K562 (cell line): ENCODE measurements around the gene NEFH. TPM values are rescaled to one million over a fixed set of nuclear protein-coding genes. Genes with fewer than 3 reads are reported as not detected.

Experiments
- ADNP ChIP-seq: fragments of 200-800 bp; sonication (Bioruptor generic); IDR thresholded peaks from 2 replicates; pipeline ENCODE4 v1.6.1; 2016; ENCODE audit warnings: missing genetic modification characterization, missing compliant biosample characterization
- ARID2 ChIP-seq: fragments of 450-650 bp; IDR thresholded peaks from 2 replicates; pipeline ENCODE4 v1.6.1; 2017; ENCODE audit warnings: antibody characterized with exemption, mild to moderate bottlenecking
- ATF1 ChIP-seq, 2 experiments: fragments of 450-650 bp in 1 of 2; IDR thresholded peaks; 2 replicates each; pipeline ENCODE4 v1.6.1; 2016; ENCODE audit warnings: missing compliant biosample characterization in 1 of 2, missing genetic modification characterization in 1 of 2
- CBX5 ChIP-seq: IDR thresholded peaks from 2 replicates; pipeline ENCODE4 v1.6.1; 2014; ENCODE audit warnings: low read depth, borderline replicate concordance
- CTCF ChIP-seq, 3 experiments: IDR thresholded peaks in 2 of 3; conservative IDR thresholded peaks in 1 of 3; 2 replicates each; pipeline ENCODE4 v1.5.1; 2011 to 2012; ENCODE audit warnings: low read length in 3 of 3, mild to moderate bottlenecking in 3 of 3, control low read depth in 2 of 3, improper control_type of control experiment in 1 of 3, inconsistent platforms in 1 of 3, low read depth in 1 of 3, mixed read lengths in 1 of 3, moderate library complexity in 1 of 3; ENCODE audit not compliant: insufficient read depth in 2 of 3
- EGR1 ChIP-seq: fragments of 450-650 bp; conservative IDR thresholded peaks from 2 replicates; pipeline ENCODE4 v1.6.1; 2017; ENCODE audit warnings: mild to moderate bottlenecking
- FOXA1 ChIP-seq: fragments of 450-650 bp; IDR thresholded peaks from 2 replicates; pipeline ENCODE4 v1.6.1; 2016; ENCODE audit warnings: mild to moderate bottlenecking, borderline replicate concordance
- GTF2B ChIP-seq: IDR thresholded peaks from 2 replicates; pipeline ENCODE4 v1.6.1; 2011; ENCODE audit not compliant: insufficient read length; ENCODE audit errors: extremely low read depth
- HLTF ChIP-seq: fragments of 450-650 bp; IDR thresholded peaks from 2 replicates; pipeline ENCODE4 v1.6.1; 2016
- MBD2 ChIP-seq: sonication (generic); IDR thresholded peaks from 2 replicates; pipeline ENCODE4 v1.6.1; 2016; ENCODE audit warnings: low read depth, borderline replicate concordance
- NRF1 ChIP-seq, 2 experiments: fragments of 450-650 bp; IDR thresholded peaks in 1 of 2; conservative IDR thresholded peaks in 1 of 2; 2 replicates each; pipeline ENCODE4 v1.6.1; 2014; ENCODE audit warnings: mild to moderate bottlenecking in 2 of 2
- PKNOX1 ChIP-seq: fragments of 450-650 bp; IDR thresholded peaks from 2 replicates; pipeline ENCODE4 v1.6.1; 2016
- RB1 ChIP-seq: fragments of 450-650 bp; IDR thresholded peaks from 2 replicates; pipeline ENCODE4 v1.6.1; 2017; ENCODE audit warnings: low read depth, mild to moderate bottlenecking
- REST ChIP-seq, 2 experiments: fragments of 450-650 bp; formaldehyde crosslinking in 1 of 2; IDR thresholded peaks; 2 replicates each; pipeline versions ENCODE4 v1.4.0 to v1.6.1; 2014 to 2020; ENCODE audit warnings: mild to moderate bottlenecking in 2 of 2, borderline replicate concordance in 1 of 2, low read depth in 1 of 2
- TEAD4 ChIP-seq, 2 experiments: sonication (generic) in 1 of 2; formaldehyde crosslinking in 1 of 2; IDR thresholded peaks; 2 replicates each; pipeline versions ENCODE4 v1.6.1 to v1.8.0; 2012 to 2022; ENCODE audit warnings: borderline replicate concordance in 1 of 2, inconsistent platforms in 1 of 2, low read length in 1 of 2, mild to moderate bottlenecking in 1 of 2, missing genetic modification reagents in 1 of 2
- ZNF253 ChIP-seq: fragments of 250-450 bp; sonication (Bioruptor Pico); conservative IDR thresholded peaks from 2 replicates; pipeline ENCODE4 v1.6.1; 2021; ENCODE audit warnings: mild to moderate bottlenecking
- polyA plus RNA-seq, 8 experiments: library from polyadenylated mRNA; depleted of rRNA in 4 of 8; stranded (reverse) in 5 of 8; unstranded in 3 of 8; fragments of >200 nt; fragmentation: Nextera tagmentation in 2 of 8; fragmentation: Illumina TruSeq in 1 of 8; extraction: Ambion mirVana in 2 of 8; extraction: Trizol in 1 of 8; gene quantifications; 2 replicates each; pipeline versions ENCODE4 v1.2.1 to v1.2.3, GENCODE V29; 2011 to 2014; ENCODE audit warnings: inconsistent platforms in 1 of 8, missing spikeins in 1 of 8
- total RNA-seq, 7 experiments: library from RNA; depleted of rRNA in 6 of 7; stranded (reverse); fragments of >200 nt in 6 of 7; fragmentation: Illumina TruSeq in 2 of 7; extraction: Trizol in 2 of 7; gene quantifications; 2 replicates each; pipeline versions ENCODE4 v1.2.1 to v1.2.3, GENCODE V29; 2011 to 2021; ENCODE audit warnings: low replicate concordance in 1 of 7

The NEFH gene
- total and polyA plus RNA-seq, 9 of the 15 experiments (the other 6 are each of a cell fraction or from before 2014, with no cell fraction given), result 2.3 to 26.9 (median 10.8) TPM

- peak; percentile 84 to 86 (median 85) for TF ChIP-seq CTCF (IDR thresholded peaks at IDR 0.05 in 2 of 3, conservative IDR thresholded peaks at IDR 0.05 in 1 of 3; ENCODE audit: insufficient read depth in 2 of 3, low read depth in 1 of 3, low read length in 3 of 3)
- TF ChIP-seq REST (IDR thresholded peaks at IDR 0.05; ENCODE audit: borderline replicate concordance), result peak; percentile 30; the same call in 1 of the 2 replicates
- no peak for TF ChIP-seq REST (CRISPR knock-in tag; IDR thresholded peaks at IDR 0.05; ENCODE audit: low read depth)
- no peak for TF ChIP-seq HLTF
- TF ChIP-seq MBD2, result no peak
- peak; percentile 73 for TF ChIP-seq ATF1 (CRISPR knock-in tag; IDR thresholded peaks at IDR 0.05)
- peak; percentile 89 for TF ChIP-seq ATF1 (tag; IDR thresholded peaks at IDR 0.05)
- peak; percentile 63; the same call in 1 of the 2 replicates for TF ChIP-seq RB1
- TF ChIP-seq ADNP (tag), result no peak
- TF ChIP-seq EGR1, result no peak
- TF ChIP-seq ZNF253 (CRISPR knock-in tag), result no peak
- no peak for TF ChIP-seq ARID2
- no peak for TF ChIP-seq CBX5
- no peak for TF ChIP-seq FOXA1
- TF ChIP-seq TEAD4 (IDR thresholded peaks at IDR 0.05; ENCODE audit: low read length), result no peak
- TF ChIP-seq TEAD4 (CRISPR knock-in tag; IDR thresholded peaks at IDR 0.05; ENCODE audit: borderline replicate concordance), result no peak
- no peak for TF ChIP-seq GTF2B
- TF ChIP-seq NRF1 (conservative IDR thresholded peaks at IDR 0.05 in 1 of 2, IDR thresholded peaks at IDR 0.05 in 1 of 2), result peak; percentile 30 to 57; a peak in 3 of 4 replicates
- no peak for TF ChIP-seq PKNOX1
Observed at GRCh38 chr22:29470159-29470855, 9.7 kb upstream of the NEFH start (continued).
